Measurements from ENCODE around the gene ZNF622. TPM values are rescaled to one million over a fixed set of nuclear protein-coding genes. Genes with fewer than 3 reads are reported as not detected.

Gene ZNF622
- total RNA-seq, 1 donor = 30.8 TPM

GRCh38 chr5:16505140-16505891 lies 39.7 kb upstream of the ZNF622 start:
- no peak overlapping the region for H3K4me3 ChIP-seq (ENCODE audit: low read depth, low read length)
- no peak for DNase-seq (ENCODE audit: low read depth)
- no peak for TF ChIP-seq CTCF (IDR thresholded peaks at IDR 0.05; ENCODE audit: insufficient read depth, low read length)

GRCh38 chr5:16504571-16504970 lies 39.0 kb upstream of the ZNF622 start:
- no peak overlapping the region for H3K4me3 ChIP-seq (ENCODE audit: low read depth, low read length)
- no peak for DNase-seq (ENCODE audit: low read depth)
- TF ChIP-seq CTCF (IDR thresholded peaks at IDR 0.05; ENCODE audit: insufficient read depth, low read length) = no peak

- TF ChIP-seq CTCF (IDR thresholded peaks at IDR 0.05; ENCODE audit: insufficient read depth, low read length) = no peak
- no peak overlapping the region for H3K4me3 ChIP-seq (ENCODE audit: low read depth, low read length)
- DNase-seq (ENCODE audit: low read depth) = no peak
These were observed 37.3 kb upstream of the ZNF622 start for GRCh38 chr5:16502866-16503265.

GRCh38 chr5:16500024-16500423 lies 34.4 kb upstream of the ZNF622 start:
- TF ChIP-seq CTCF (IDR thresholded peaks at IDR 0.05; ENCODE audit: insufficient read depth, low read length) = no peak
- no peak overlapping the region for H3K4me3 ChIP-seq (ENCODE audit: low read depth, low read length)

GRCh38 chr5:16497546-16497945 lies 31.9 kb upstream of the ZNF622 start:
- no peak for DNase-seq (ENCODE audit: low read depth)
- no peak for TF ChIP-seq CTCF (IDR thresholded peaks at IDR 0.05; ENCODE audit: insufficient read depth, low read length)
- H3K4me3 ChIP-seq (ENCODE audit: low read depth, low read length) = no peak overlapping the region

More at GRCh38 chr5:16500024-16500423, 34.4 kb upstream of the ZNF622 start:
- no peak for DNase-seq (ENCODE audit: low read depth)

- DNase-seq (ENCODE audit: low read depth) = no peak
- TF ChIP-seq CTCF (IDR thresholded peaks at IDR 0.05; ENCODE audit: insufficient read depth, low read length) = no peak
These were observed 27.7 kb upstream of the ZNF622 start for GRCh38 chr5:16493261-16493660.

More at GRCh38 chr5:16493261-16493660, 27.7 kb upstream of the ZNF622 start:
- H3K4me3 ChIP-seq (ENCODE audit: low read depth, low read length) = no peak overlapping the region
